ENCODE measurements around the gene BNC2. TPM values are rescaled to one million over a fixed set of nuclear protein-coding genes. Genes with fewer than 3 reads are reported as not detected.

BNC2 gene
- total RNA-seq, 2 donors from 2014 or later: 16.1 to 16.9 TPM

GRCh38 chr9:16720386-16720785 lies 150.1 kb downstream of the BNC2 start:
- DNase-seq (ENCODE audit: low spot score) (no peak), ATAC-seq (ENCODE audit: insufficient number of reproducible peaks, low FRiP score, low read depth) (no peak)
- no peaks in the 10 kb centered on the region for H3K36me3 ChIP-seq
- H3K4me3 ChIP-seq: no peak overlapping the region
- H3K27me3 ChIP-seq (replicated peaks; ENCODE audit: insufficient read depth): no peaks in the 10 kb centered on the region
- TF ChIP-seq CTCF (IDR thresholded peaks at IDR 0.05): no peak
- H3K27ac ChIP-seq: peak overlapping the region in 1 of 2 donors; percentile 3
- H3K4me1 ChIP-seq (ENCODE audit: control insufficient read depth in 1 of 2, low read depth in 2 of 2): peaks cover 6 to 19% of the 10 kb centered on the region in 2 donors
- no peaks in the 10 kb centered on the region for H3K9me3 ChIP-seq

GRCh38 chr9:16719921-16720320 lies 150.5 kb downstream of the BNC2 start:
- H3K27ac ChIP-seq: peak overlapping the region in 1 of 2 donors; percentile 3
- no peak overlapping the region for H3K4me3 ChIP-seq
- H3K36me3 ChIP-seq: no peaks in the 10 kb centered on the region
- no peak for TF ChIP-seq CTCF (IDR thresholded peaks at IDR 0.05)
- ATAC-seq (ENCODE audit: insufficient number of reproducible peaks, low FRiP score, low read depth) (no peak), DNase-seq (ENCODE audit: low spot score) (no peak)
- no peaks in the 10 kb centered on the region for H3K27me3 ChIP-seq (replicated peaks; ENCODE audit: insufficient read depth)
- H3K4me1 ChIP-seq (ENCODE audit: control insufficient read depth in 1 of 2, low read depth in 2 of 2): peaks cover 6 to 19% of the 10 kb centered on the region in 2 donors
- H3K9me3 ChIP-seq: no peaks in the 10 kb centered on the region

GRCh38 chr9:16718952-16719351 lies 151.5 kb downstream of the BNC2 start:
- peaks cover 6 to 19% of the 10 kb centered on the region in 2 donors for H3K4me1 ChIP-seq (ENCODE audit: control insufficient read depth in 1 of 2, low read depth in 2 of 2)
- ATAC-seq (ENCODE audit: insufficient number of reproducible peaks, low FRiP score, low read depth): no peak
- H3K27me3 ChIP-seq (replicated peaks; ENCODE audit: insufficient read depth): no peaks in the 10 kb centered on the region
- H3K27ac ChIP-seq: no peak overlapping the region
- no peaks in the 10 kb centered on the region for H3K9me3 ChIP-seq
- no peak for TF ChIP-seq CTCF (IDR thresholded peaks at IDR 0.05)
- DNase-seq (ENCODE audit: low spot score): no peak
- H3K4me3 ChIP-seq: no peak overlapping the region
- no peaks in the 10 kb centered on the region for H3K36me3 ChIP-seq

- no peak for ATAC-seq (ENCODE audit: insufficient number of reproducible peaks, low FRiP score, low read depth)
- H3K4me1 ChIP-seq (ENCODE audit: control insufficient read depth in 1 of 2, low read depth in 2 of 2): peaks cover 6 to 19% of the 10 kb centered on the region in 2 donors
- no peaks in the 10 kb centered on the region for H3K27me3 ChIP-seq (replicated peaks; ENCODE audit: insufficient read depth)
- H3K4me3 ChIP-seq: no peak overlapping the region
- H3K36me3 ChIP-seq: no peaks in the 10 kb centered on the region
- H3K9me3 ChIP-seq: no peaks in the 10 kb centered on the region
- H3K27ac ChIP-seq: no peak overlapping the region
- no peak for TF ChIP-seq CTCF (IDR thresholded peaks at IDR 0.05)
- no peak for DNase-seq (ENCODE audit: low spot score)
Measured at GRCh38 chr9:16718296-16718695, 152.2 kb downstream of the BNC2 start.

- DNase-seq (ENCODE audit: low spot score) (no peak), ATAC-seq (ENCODE audit: insufficient number of reproducible peaks, low FRiP score, low read depth) (no peak)
- Histone ChIP-seq H3K36me3 (no peaks in the 10 kb centered on the region), H3K27ac (no peak overlapping the region), H3K4me3 (no peak overlapping the region), H3K27me3 (replicated peaks; ENCODE audit: insufficient read depth) (no peaks in the 10 kb centered on the region), H3K4me1 (ENCODE audit: control insufficient read depth in 1 of 2, low read depth in 2 of 2) (peaks cover 6 to 19% of the 10 kb centered on the region in 2 donors), H3K9me3 (no peaks in the 10 kb centered on the region)
- no peak for TF ChIP-seq CTCF (IDR thresholded peaks at IDR 0.05)
Measured at GRCh38 chr9:16716601-16717000, 153.9 kb downstream of the BNC2 start.
